Panc1 (cell line): ENCODE measurements around the gene SZT2.

Experiments
- CTCF ChIP-seq: fragments of 450-650 bp; IDR thresholded peaks from 2 replicates; pipeline ENCODE4 v1.5.1; 2017; ENCODE audit warnings: mild to moderate bottlenecking
- REST ChIP-seq, 2 experiments: IDR thresholded peaks; 2 replicates each; pipeline ENCODE4 v1.6.1; 2011 to 2012; ENCODE audit warnings: low read depth in 2 of 2, control low read depth in 1 of 2, low read length in 1 of 2, mild to moderate bottlenecking in 1 of 2, moderate library complexity in 1 of 2; ENCODE audit not compliant: insufficient read depth in 1 of 2

- TF ChIP-seq CTCF (no peak), REST (IDR thresholded peaks at IDR 0.05; ENCODE audit: insufficient read depth in 1 of 2, low read depth in 2 of 2, low read length in 1 of 2) (no peak)
Observed at GRCh38 chr1:43365678-43366077, 24.0 kb upstream of the SZT2 start.
